OCI-LY7 (cell line): ENCODE results near the gene ZNF44. TPM values are rescaled to one million over a fixed set of nuclear protein-coding genes. Genes with fewer than 3 reads are reported as not detected.

Experiments used
- BruUV-seq: library from RNA; stranded (reverse); fragments of 400-500 nt; replicated peaks from 2 replicates; lab custom pipeline; 2021; lab: Mats Ljungman, UMichigan
- CTCF ChIA-PET: fragments of 300-600 bp; sonication (Branson Sonifier 250); formaldehyde crosslinking; loops from one replicate; lab custom pipeline; 2022; ENCODE audit warnings: antibody characterized with exemption; ENCODE audit not compliant: unreplicated experiment; lab: Charles Lee
- POLR2A ChIA-PET: fragments of 300-600 bp; sonication (Branson Sonifier 250); formaldehyde crosslinking; loops from one replicate; lab custom pipeline; 2022; ENCODE audit warnings: antibody characterized with exemption; lab: Charles Lee
- DNase-seq: peaks from one replicate; pipeline ENCODE4 v3.0.0-alpha.2; 2015; ENCODE audit warnings: low spot score
- H2AFZ ChIP-seq: fragments of 200-600 bp; sonication (generic), shearing (Covaris generic); 2 replicates; pipeline ENCODE4 v1.6.1; 2014; ENCODE audit warnings: mild to moderate bottlenecking, antibody characterized with exemption, low read length, moderate library complexity
- H3K27ac ChIP-seq: fragments of 200-600 bp; sonication (generic); 2 replicates; pipeline ENCODE4 v1.5.1; 2014; ENCODE audit warnings: mixed run types, low read depth, mild to moderate bottlenecking, moderate library complexity, low read length, inconsistent platforms; ENCODE audit not compliant: poor library complexity, severe bottlenecking
- H3K36me3 ChIP-seq: fragments of 200-600 bp; sonication (generic); 2 replicates; pipeline ENCODE4 v1.6.1; 2014; ENCODE audit warnings: mild to moderate bottlenecking, antibody characterized with exemption, low read length, moderate library complexity, mixed read lengths; ENCODE audit not compliant: insufficient read depth
- H3K4me1 ChIP-seq: fragments of 200-600 bp; sonication (generic); 2 replicates; pipeline ENCODE4 v1.5.1; 2014; ENCODE audit warnings: mild to moderate bottlenecking, low read length; ENCODE audit not compliant: insufficient read depth, poor library complexity, severe bottlenecking
- H3K4me2 ChIP-seq: fragments of 200-600 bp; sonication (generic); 2 replicates; pipeline ENCODE4 v1.6.1; 2014; ENCODE audit warnings: mild to moderate bottlenecking, low read length
- H3K4me3 ChIP-seq: fragments of 200-600 bp; sonication (generic); 2 replicates; pipeline ENCODE4 v1.5.1; 2014; ENCODE audit warnings: mild to moderate bottlenecking, low read depth, low read length; ENCODE audit not compliant: poor library complexity, severe bottlenecking
- H3K79me2 ChIP-seq: fragments of 200-600 bp; sonication (generic); 2 replicates; pipeline ENCODE4 v1.6.1; 2016; ENCODE audit warnings: low read depth, mild to moderate bottlenecking, low read length, moderate library complexity, mixed read lengths; ENCODE audit not compliant: insufficient read depth
- H3K9me2 ChIP-seq: fragments of 200-600 bp; sonication (generic); 2 replicates; pipeline ENCODE4 v1.6.1; 2016; ENCODE audit warnings: mild to moderate bottlenecking, low read length, mixed read lengths; ENCODE audit not compliant: insufficient read depth
- H3K9me3 ChIP-seq: fragments of 200-600 bp; sonication (generic); 2 replicates; pipeline ENCODE4 v1.6.1; 2014; ENCODE audit warnings: mild to moderate bottlenecking, mixed run types, low read length, mixed read lengths
- H4K20me1 ChIP-seq: fragments of 200-600 bp; sonication (generic); 2 replicates; pipeline ENCODE4 v1.6.1; 2014; ENCODE audit warnings: mild to moderate bottlenecking, antibody characterized with exemption, low read length, moderate library complexity, mixed read lengths; ENCODE audit not compliant: insufficient read depth
- CTCF ChIP-seq: fragments of 200-600 bp; sonication (generic); conservative IDR thresholded peaks from 2 replicates; pipeline ENCODE4 v1.5.1; 2014; ENCODE audit warnings: mild to moderate bottlenecking, antibody characterized with exemption, low read length, moderate library complexity, mixed read lengths
- EZH2phosphoT487 ChIP-seq: fragments of 200-600 bp; sonication (generic); IDR thresholded peaks from 2 replicates; pipeline ENCODE4 v1.6.1; 2018; ENCODE audit warnings: low read depth, borderline replicate concordance, mild to moderate bottlenecking, mixed run types, antibody characterized with exemption, low read length, moderate library complexity, mixed read lengths
- intact Hi-C: fragments of 100-400 bp; cut with micrococcal nuclease; formaldehyde crosslinking; loops from one replicate; pipeline ENCODE4 v1.10.0; 2022; ENCODE audit not compliant: unreplicated experiment
- total RNA-seq, 2 experiments: library from RNA; depleted of rRNA in 1 of 2; stranded (reverse); fragments of >200 nt in 1 of 2; shearing (Covaris generic) in 1 of 2; gene quantifications; 2 replicates each; pipeline ENCODE4 v1.2.3, GENCODE V29; 2014 to 2022

The ZNF44 gene
- total RNA-seq, 2 experiments from 2014 or later: 4.1 to 10.6 TPM

DNA sequence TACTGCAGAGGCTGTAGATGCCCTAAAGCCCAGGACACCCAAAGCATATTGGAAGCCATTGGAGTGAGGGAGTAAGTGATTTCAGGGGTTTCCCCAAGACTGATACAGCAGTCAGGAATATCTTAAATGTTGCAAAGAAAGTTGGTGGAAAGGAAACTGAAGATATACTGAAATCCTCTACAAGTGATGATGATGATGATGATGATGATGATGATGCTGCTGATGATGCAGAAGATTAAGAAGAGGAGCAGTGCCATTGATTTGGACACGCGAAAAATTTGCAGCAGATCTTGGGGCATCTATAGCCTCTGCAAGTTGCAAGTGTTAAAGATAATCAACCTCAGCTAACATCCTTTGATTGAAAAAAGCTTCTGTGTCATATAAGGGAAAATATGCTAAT lies 23.8 kb downstream of the ZNF44 start:
- no peaks in the 10 kb centered on the region for H3K4me1 ChIP-seq
- H3K9me3 ChIP-seq: peaks cover 20% of the 10 kb centered on the region
- H3K4me3 ChIP-seq: no peak overlapping the region
- no peak for DNase-seq
- TF ChIP-seq CTCF: no peak
- TF ChIP-seq EZH2phosphoT487: no peak
- POLR2A ChIA-PET: no interaction called here
- peaks cover 44% of the 10 kb centered on the region for H3K36me3 ChIP-seq
- CTCF ChIA-PET: no interaction called here
- H3K4me2 ChIP-seq: no peak overlapping the region
- no peak overlapping the region for H3K27ac ChIP-seq
- no peaks in the 10 kb centered on the region for H3K9me2 ChIP-seq
- H4K20me1 ChIP-seq: no peaks in the 10 kb centered on the region
- no TSS peak for BruUV-seq
- no peaks in the 10 kb centered on the region for H3K79me2 ChIP-seq
- no peak overlapping the region for H2AFZ ChIP-seq
- intact Hi-C loops: no loop called here

GRCh38 chr19:12265921-12266704 lies 28.6 kb downstream of the ZNF44 start:
- BruUV-seq: no TSS peak

More at GRCh38 chr19:12265921-12266704, 28.6 kb downstream of the ZNF44 start:
- H2AFZ ChIP-seq: no peak overlapping the region
- DNase-seq: no peak
- no peaks in the 10 kb centered on the region for H3K9me2 ChIP-seq
- H3K4me2 ChIP-seq: no peak overlapping the region
- ChIA-PET POLR2A (no interaction called here), CTCF (no interaction called here)
- H4K20me1 ChIP-seq: no peaks in the 10 kb centered on the region
- peaks cover 6% of the 10 kb centered on the region for H3K36me3 ChIP-seq
- no peaks in the 10 kb centered on the region for H3K79me2 ChIP-seq
- H3K9me3 ChIP-seq: no peaks in the 10 kb centered on the region
- no peak overlapping the region for H3K4me3 ChIP-seq
- H3K4me1 ChIP-seq: no peaks in the 10 kb centered on the region
- H3K27ac ChIP-seq: no peak overlapping the region
- intact Hi-C loops: no loop called here
- TF ChIP-seq EZH2phosphoT487 (no peak), CTCF (no peak)
